Neuronal stem cell (in vitro differentiated cells): ENCODE data around the gene ARHGEF33.

Experiments
- DNase-seq: peaks from one replicate; pipeline ENCODE4 v3.0.0-alpha.2; 2013; ENCODE audit warnings: low spot score
- H2AFZ ChIP-seq: one replicate; pipeline ENCODE4 v1.6.1; 2013; ENCODE audit warnings: mild to moderate bottlenecking, low read length, inconsistent platforms
- H2AK5ac ChIP-seq: 2 replicates; pipeline ENCODE4 v1.6.1; 2013; ENCODE audit warnings: low read depth, mild to moderate bottlenecking, inconsistent platforms, low read length, moderate library complexity, mixed read lengths
- H2BK120ac ChIP-seq: 2 replicates; pipeline ENCODE4 v1.6.1; 2013; ENCODE audit warnings: low read depth, mild to moderate bottlenecking, inconsistent platforms, low read length, moderate library complexity, mixed read lengths
- H2BK12ac ChIP-seq: one replicate; pipeline ENCODE4 v1.6.1; 2013; ENCODE audit warnings: low read length, inconsistent platforms
- H2BK15ac ChIP-seq: 2 replicates; pipeline ENCODE4 v1.6.1; 2013; ENCODE audit warnings: mild to moderate bottlenecking, low read length, inconsistent platforms, mixed read lengths
- H2BK5ac ChIP-seq: one replicate; pipeline ENCODE4 v1.6.1; 2013; ENCODE audit warnings: inconsistent platforms, mild to moderate bottlenecking, low read length, moderate library complexity
- H3K14ac ChIP-seq: one replicate; pipeline ENCODE4 v1.6.1; 2013; ENCODE audit warnings: low read length, inconsistent platforms
- H3K18ac ChIP-seq: 2 replicates; pipeline ENCODE4 v1.6.1; 2013; ENCODE audit warnings: low read length, inconsistent platforms
- H3K23ac ChIP-seq: 2 replicates; pipeline ENCODE4 v1.6.1; 2013; ENCODE audit warnings: low read depth, mild to moderate bottlenecking, mixed read lengths, low read length, inconsistent platforms; ENCODE audit not compliant: poor library complexity
- H3K27ac ChIP-seq: replicated peaks from 3 replicates; pipeline ENCODE4 v1.5.1; 2013; ENCODE audit warnings: low read length, inconsistent platforms
- H3K27me3 ChIP-seq, 3 experiments: 2 replicates each; pipeline ENCODE4 v1.6.1; 2013; ENCODE audit warnings: low read length in 3 of 3, mild to moderate bottlenecking in 2 of 3, inconsistent platforms in 1 of 3, low read depth in 1 of 3, mixed read lengths in 1 of 3, moderate library complexity in 1 of 3; ENCODE audit not compliant: control insufficient read depth in 3 of 3, insufficient read depth in 3 of 3
- H3K36me3 ChIP-seq, 2 donors: replicated peaks in 1 of 2; 2 replicates each; pipeline ENCODE4 v1.6.1; 2013; ENCODE audit warnings: low read length in 2 of 2; ENCODE audit not compliant: control insufficient read depth in 2 of 2, insufficient read depth in 2 of 2
- H3K4ac ChIP-seq: 2 replicates; pipeline ENCODE4 v1.6.1; 2013; ENCODE audit warnings: inconsistent platforms, mild to moderate bottlenecking, low read length, moderate library complexity
- H3K4me1 ChIP-seq, 2 donors: 1 replicate in 1 of 2; 2 replicates in 1 of 2; pipeline ENCODE4 v1.6.1; 2013; ENCODE audit warnings: low read length in 2 of 2, low read depth in 1 of 2; ENCODE audit not compliant: control insufficient read depth in 2 of 2, insufficient read depth in 1 of 2
- H3K4me2 ChIP-seq: one replicate; pipeline ENCODE4 v1.6.1; 2013; ENCODE audit warnings: mild to moderate bottlenecking, low read length, inconsistent platforms; ENCODE audit not compliant: insufficient read depth, poor library complexity, severe bottlenecking
- H3K4me3 ChIP-seq, 2 donors: 2 replicates each; pipeline ENCODE4 v1.5.1; 2013; ENCODE audit warnings: low read length in 2 of 2, mild to moderate bottlenecking in 2 of 2, inconsistent platforms in 1 of 2, moderate library complexity in 1 of 2
- H3K79me1 ChIP-seq: one replicate; pipeline ENCODE4 v1.6.1; 2013; ENCODE audit warnings: low read depth, mild to moderate bottlenecking, inconsistent platforms, low read length, moderate library complexity
- H3K9ac ChIP-seq: one replicate; pipeline ENCODE4 v1.6.1; 2013; ENCODE audit warnings: mild to moderate bottlenecking, low read depth, low read length, inconsistent platforms; ENCODE audit not compliant: poor library complexity
- H3K9me3 ChIP-seq, 2 donors: replicated peaks in 1 of 2; 2 replicates each; pipeline versions ENCODE3 to v1.6.1; 2013; ENCODE audit warnings: low read length in 2 of 2, mild to moderate bottlenecking in 2 of 2, inconsistent platforms in 1 of 2, low read depth in 1 of 2, mixed read lengths in 1 of 2, moderate library complexity in 1 of 2; ENCODE audit not compliant: control insufficient read depth in 2 of 2, insufficient read depth in 1 of 2
- H4K8ac ChIP-seq: one replicate; pipeline ENCODE4 v1.6.1; 2013; ENCODE audit warnings: low read depth, mild to moderate bottlenecking, inconsistent platforms, low read length, moderate library complexity
- H4K91ac ChIP-seq: one replicate; pipeline ENCODE4 v1.6.1; 2013; ENCODE audit warnings: low read length, low read depth, mild to moderate bottlenecking, inconsistent platforms; ENCODE audit not compliant: poor library complexity
- WGBS, 2 donors: extraction: QIAGEN DNeasy Blood & Tissue Kit; methylation state at CpG; one replicate each; pipeline ENCODE4 v1.1.7; 2013; ENCODE audit warnings: missing lambda C conversion rate in 2 of 2, mixed read lengths in 1 of 2; ENCODE audit not compliant: insufficient read length in 2 of 2, insufficient replicate concordance in 1 of 2; ENCODE audit errors: extremely low coverage in 2 of 2; 5-methylcytosine and 5-hydroxymethylcytosine counted together

Gene ARHGEF33

DNA sequence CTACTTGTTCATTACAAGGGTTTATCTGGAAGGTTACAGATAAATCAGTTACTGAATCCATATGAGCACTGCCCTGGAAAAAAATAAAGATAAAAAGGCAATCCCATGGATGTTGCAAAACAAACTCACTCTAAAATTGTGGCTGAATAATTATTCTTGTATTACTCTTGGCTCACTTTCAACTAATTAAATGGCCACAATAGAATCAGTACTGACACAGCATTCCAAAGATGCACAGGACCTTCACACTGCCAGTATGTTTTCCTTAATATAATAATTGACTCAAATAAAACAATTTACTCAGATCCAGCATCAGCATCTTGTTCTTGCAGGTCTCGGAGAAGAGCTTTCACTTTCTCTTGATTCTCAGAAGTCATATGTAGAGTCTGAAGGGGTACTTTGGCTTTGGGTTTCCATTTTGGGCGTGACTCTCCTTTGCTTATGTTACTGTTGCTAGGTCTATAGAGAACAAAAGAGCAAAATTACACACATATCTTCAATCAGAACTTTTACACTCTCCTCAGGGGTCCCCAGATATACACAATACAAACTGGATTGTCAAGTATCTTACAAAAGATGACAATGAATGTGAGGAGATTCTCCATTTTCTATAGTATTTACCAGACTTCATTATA is 26.5 kb upstream of the ARHGEF33 start:
- Histone ChIP-seq H3K23ac (no peak overlapping the region), H3K4me3 (no peak overlapping the region), H3K36me3 (peaks cover 17 to 84% of the 10 kb centered on the region in 2 donors), H2AFZ (no peak overlapping the region), H3K4ac (no peak overlapping the region), H2BK5ac (no peak overlapping the region), H2BK15ac (no peak overlapping the region), H3K9ac (no peak overlapping the region), H4K8ac (no peak overlapping the region), H3K27ac (no peak overlapping the region), H3K27me3 (no peaks in the 10 kb centered on the region), H3K9me3 (peaks cover 0 to 10% of the 10 kb centered on the region in 2 donors), H3K14ac (no peak overlapping the region), H2BK12ac (no peak overlapping the region), H2AK5ac (no peak overlapping the region), H3K79me1 (no peaks in the 10 kb centered on the region), H3K4me2 (no peak overlapping the region), H3K4me1 (no peaks in the 10 kb centered on the region), H2BK120ac (no peak overlapping the region), H3K18ac (no peak overlapping the region), H4K91ac (no peak overlapping the region)
- DNase-seq, result no peak
- WGBS, 2 donors, result no CpG with 5 or more reads among the region's 2 CpGs

DNA sequence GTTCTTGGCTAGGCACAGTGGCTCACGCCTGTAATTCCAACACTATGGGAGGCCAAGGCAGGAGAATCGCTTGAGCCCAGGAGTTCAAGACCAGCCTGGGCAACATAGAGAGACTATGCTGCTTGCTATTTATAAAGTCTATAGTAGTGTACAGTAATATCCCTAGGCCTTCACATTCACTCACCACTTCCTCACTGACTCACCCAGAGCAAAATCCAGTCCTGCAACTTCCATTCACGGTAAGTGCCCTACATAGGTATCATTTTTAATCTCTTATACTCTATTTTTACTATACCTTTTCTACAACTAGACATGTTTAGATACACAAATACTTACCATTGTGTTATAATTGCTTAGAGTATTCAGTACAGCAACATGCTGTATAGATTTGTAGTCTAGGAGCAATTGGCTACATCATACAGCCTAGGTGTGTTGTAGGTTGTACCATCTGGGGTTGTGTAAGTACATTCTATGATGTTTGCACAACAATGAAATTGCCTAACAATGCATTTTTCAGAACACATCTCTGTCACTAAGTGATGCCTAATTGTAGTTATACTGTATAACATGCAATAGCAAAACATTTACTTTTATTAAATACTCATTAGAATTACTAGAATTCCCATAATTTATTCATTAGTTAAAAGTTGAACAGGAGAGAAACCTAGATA is 22.8 kb upstream of the ARHGEF33 start:
- Histone ChIP-seq H3K36me3 (peaks cover 4 to 50% of the 10 kb centered on the region in 2 donors), H4K8ac (no peak overlapping the region), H2BK5ac (no peak overlapping the region), H3K4me3 (no peak overlapping the region), H3K4me2 (no peak overlapping the region), H3K18ac (no peak overlapping the region), H3K9me3 (peaks cover 0 to 11% of the 10 kb centered on the region in 2 donors), H3K4me1 (no peaks in the 10 kb centered on the region), H2AK5ac (no peak overlapping the region), H3K9ac (no peak overlapping the region), H3K4ac (no peak overlapping the region), H3K27ac (no peak overlapping the region), H3K14ac (no peak overlapping the region), H2BK120ac (no peak overlapping the region), H3K27me3 (no peaks in the 10 kb centered on the region), H2AFZ (no peak overlapping the region), H3K79me1 (no peaks in the 10 kb centered on the region), H3K23ac (no peak overlapping the region), H2BK15ac (no peak overlapping the region), H2BK12ac (no peak overlapping the region), H4K91ac (no peak overlapping the region)
- no peak for DNase-seq
- WGBS, 2 donors, result no CpG with 5 or more reads among the region's 3 CpGs

DNA sequence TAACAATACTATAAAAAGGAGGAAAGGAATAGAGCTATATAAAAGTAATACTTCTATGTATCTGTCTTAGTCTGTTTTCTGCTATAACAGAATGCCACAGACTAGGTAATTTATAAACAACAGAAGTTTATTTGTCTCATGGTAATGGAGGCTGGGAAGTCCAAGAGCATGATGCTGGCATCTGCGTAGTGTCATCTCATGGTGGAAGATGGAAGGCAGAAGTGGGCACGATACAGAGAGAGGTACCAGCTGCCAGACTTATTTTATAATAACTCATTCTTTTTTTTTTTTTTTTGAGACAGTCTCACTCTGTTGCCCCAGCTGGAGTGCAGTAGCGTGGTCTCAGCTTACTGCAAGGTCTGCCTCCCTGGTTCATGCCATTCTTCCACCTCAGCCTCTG is 18.2 kb upstream of the ARHGEF33 start:
- H3K4me2 ChIP-seq, result no peak overlapping the region
- H4K8ac ChIP-seq, result no peak overlapping the region
- no peak overlapping the region for H2BK120ac ChIP-seq
- no peak overlapping the region for H3K9ac ChIP-seq
- no peak overlapping the region for H3K27ac ChIP-seq
- H3K4ac ChIP-seq, result no peak overlapping the region
- peaks cover 0 to 4% of the 10 kb centered on the region in 2 donors for H3K4me1 ChIP-seq
- H3K9me3 ChIP-seq, result peaks cover 0 to 19% of the 10 kb centered on the region in 2 donors
- no peak overlapping the region for H4K91ac ChIP-seq
- H3K23ac ChIP-seq, result no peak overlapping the region
- peaks cover 5% of the 10 kb centered on the region for H3K79me1 ChIP-seq
- H3K36me3 ChIP-seq, result peaks cover 0 to 18% of the 10 kb centered on the region in 2 donors
- no peak overlapping the region for H3K18ac ChIP-seq
- WGBS, 2 donors, result no CpG with 5 or more reads among the region's 3 CpGs
- no peak overlapping the region for H3K4me3 ChIP-seq
- no peak overlapping the region for H2AFZ ChIP-seq
- no peak overlapping the region for H2AK5ac ChIP-seq
- H2BK5ac ChIP-seq, result no peak overlapping the region
- H2BK12ac ChIP-seq, result no peak overlapping the region
- no peaks in the 10 kb centered on the region for H3K27me3 ChIP-seq
- no peak overlapping the region for H2BK15ac ChIP-seq
- H3K14ac ChIP-seq, result no peak overlapping the region
- DNase-seq, result no peak

DNA sequence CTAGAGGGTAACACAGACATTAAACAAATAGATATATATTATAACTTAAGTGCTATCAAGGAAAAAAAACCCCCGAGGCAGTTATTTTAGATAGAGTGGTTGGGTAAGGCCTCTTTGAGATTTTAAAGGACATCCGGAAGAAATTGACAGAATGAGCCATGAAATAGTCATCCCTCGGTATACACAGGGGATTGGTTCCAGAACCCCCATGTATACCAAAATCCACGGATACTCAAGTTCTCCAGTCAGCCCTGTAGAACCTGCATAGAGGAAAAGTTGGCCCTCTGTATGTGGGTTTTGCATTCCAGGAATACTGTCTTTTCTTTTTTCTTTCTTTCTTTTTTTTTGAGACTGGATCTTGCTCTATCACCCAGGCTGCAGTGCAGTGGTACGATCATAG is 15.9 kb upstream of the ARHGEF33 start:
- H3K27me3 ChIP-seq, result no peaks in the 10 kb centered on the region
- no peaks in the 10 kb centered on the region for H3K36me3 ChIP-seq
- H2BK12ac ChIP-seq, result no peak overlapping the region
- DNase-seq, result no peak
- no peak overlapping the region for H3K14ac ChIP-seq
- H4K8ac ChIP-seq, result no peak overlapping the region
- H3K4me1 ChIP-seq, result peaks cover 0 to 4% of the 10 kb centered on the region in 2 donors
- no peak overlapping the region for H3K23ac ChIP-seq
- peaks cover 0 to 19% of the 10 kb centered on the region in 2 donors for H3K9me3 ChIP-seq
- H2BK120ac ChIP-seq, result no peak overlapping the region
- no peak overlapping the region for H2BK15ac ChIP-seq
- H3K18ac ChIP-seq, result no peak overlapping the region
- peaks cover 5% of the 10 kb centered on the region for H3K79me1 ChIP-seq
- H2AFZ ChIP-seq, result no peak overlapping the region
- H3K4ac ChIP-seq, result no peak overlapping the region
- H3K4me2 ChIP-seq, result no peak overlapping the region
- H3K4me3 ChIP-seq, result peak overlapping the region in 1 of 2 donors; percentile 13
- H3K9ac ChIP-seq, result no peak overlapping the region
- no peak overlapping the region for H4K91ac ChIP-seq
- no CpG with 5 or more reads among the region's 5 CpGs for WGBS, 2 donors
- no peak overlapping the region for H3K27ac ChIP-seq
- H2AK5ac ChIP-seq, result no peak overlapping the region
- no peak overlapping the region for H2BK5ac ChIP-seq
